ENCODE results near the gene COMMD4.
"Not testable (repeated sequence)": the region's sequence is repeated elsewhere in the genome, so short reads cannot be mapped to it uniquely, and the experiment has no call there.

Gene COMMD4

GRCh38 chr15:75383986-75384385, 48.1 kb downstream of the COMMD4 start:
- DNase-seq, result not testable (repeated sequence)
